Nephron (organoid): Measurements from ENCODE around the gene MANBA.
"Not testable (repeated sequence)": the region's sequence is repeated elsewhere in the genome, so short reads cannot be mapped to it uniquely, and the experiment has no call there.

Experiments
- H3K27ac Mint-ChIP-seq, 3 experiments: 2 replicates each; pipeline ENCODE4 v1.8.0; 2020; ENCODE audit warnings: mixed read lengths in 3 of 3, mild to moderate bottlenecking in 2 of 3, moderate library complexity in 1 of 3
- H3K27me3 Mint-ChIP-seq: 2 replicates; pipeline ENCODE4 v1.8.0; 2021; ENCODE audit warnings: low read depth, mild to moderate bottlenecking, moderate library complexity, mixed read lengths
- H3K36me3 Mint-ChIP-seq: 2 replicates; pipeline ENCODE4 v1.8.0; 2020; ENCODE audit warnings: low read depth, mixed read lengths
- H3K4me1 Mint-ChIP-seq: 2 replicates; pipeline ENCODE4 v1.8.0; 2020; ENCODE audit warnings: mixed read lengths
- H3K4me3 Mint-ChIP-seq, 3 experiments: 2 replicates each; pipeline ENCODE4 v1.8.0; 2020; ENCODE audit warnings: mild to moderate bottlenecking in 3 of 3, mixed read lengths in 3 of 3, moderate library complexity in 2 of 3
- H3K9me3 Mint-ChIP-seq: 2 replicates; pipeline ENCODE4 v1.8.0; 2020; ENCODE audit warnings: mixed read lengths
- TF ChIP-seq, protein P1 (sequence below), 3 experiments: fragments of 200-600 bp; sonication (generic); IDR thresholded peaks; one replicate each; pipeline ENCODE4 v1.5.0; 2021; ENCODE audit warnings: antibody characterized with exemption in 3 of 3; ENCODE audit not compliant: unreplicated experiment in 3 of 3

The MANBA gene

GRCh38 chr4:102754044-102754443, 6.7 kb downstream of the MANBA start:
- Mint-ChIP-seq H3K36me3 (peaks cover 4% of the 10 kb centered on the region), H3K4me3 (no peak overlapping the region), H3K4me1 (no peaks in the 10 kb centered on the region), H3K27ac (no peak overlapping the region), H3K27me3 (peaks cover 1% of the 10 kb centered on the region), H3K9me3 (peaks cover 4% of the 10 kb centered on the region)
- TF ChIP-seq, protein P1, sequence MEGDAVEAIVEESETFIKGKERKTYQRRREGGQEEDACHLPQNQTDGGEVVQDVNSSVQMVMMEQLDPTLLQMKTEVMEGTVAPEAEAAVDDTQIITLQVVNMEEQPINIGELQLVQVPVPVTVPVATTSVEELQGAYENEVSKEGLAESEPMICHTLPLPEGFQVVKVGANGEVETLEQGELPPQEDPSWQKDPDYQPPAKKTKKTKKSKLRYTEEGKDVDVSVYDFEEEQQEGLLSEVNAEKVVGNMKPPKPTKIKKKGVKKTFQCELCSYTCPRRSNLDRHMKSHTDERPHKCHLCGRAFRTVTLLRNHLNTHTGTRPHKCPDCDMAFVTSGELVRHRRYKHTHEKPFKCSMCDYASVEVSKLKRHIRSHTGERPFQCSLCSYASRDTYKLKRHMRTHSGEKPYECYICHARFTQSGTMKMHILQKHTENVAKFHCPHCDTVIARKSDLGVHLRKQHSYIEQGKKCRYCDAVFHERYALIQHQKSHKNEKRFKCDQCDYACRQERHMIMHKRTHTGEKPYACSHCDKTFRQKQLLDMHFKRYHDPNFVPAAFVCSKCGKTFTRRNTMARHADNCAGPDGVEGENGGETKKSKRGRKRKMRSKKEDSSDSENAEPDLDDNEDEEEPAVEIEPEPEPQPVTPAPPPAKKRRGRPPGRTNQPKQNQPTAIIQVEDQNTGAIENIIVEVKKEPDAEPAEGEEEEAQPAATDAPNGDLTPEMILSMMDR (IDR thresholded peaks at IDR 0.05; ENCODE audit: unreplicated experiment in 3 of 3) = no peak

DNA sequence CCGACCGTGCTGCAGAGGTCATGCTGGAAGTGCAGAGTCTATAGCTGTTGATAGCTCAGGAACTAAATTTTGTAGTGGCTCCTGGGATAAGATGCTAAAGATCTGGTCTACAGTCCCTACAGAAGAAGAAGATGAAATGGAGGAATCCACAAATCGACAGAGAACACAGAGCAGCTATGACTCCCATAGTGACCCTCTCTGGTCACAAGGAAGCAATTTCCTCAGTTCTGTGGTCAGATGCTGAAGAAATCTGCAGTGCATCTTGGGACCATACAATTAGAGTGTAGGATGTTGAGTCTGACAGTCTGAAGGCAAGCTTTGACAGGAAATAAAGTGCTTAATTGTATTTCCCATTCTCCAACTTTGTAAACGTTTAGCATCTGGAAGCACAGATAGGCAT, 8.8 kb downstream of the MANBA start:
- TF ChIP-seq, protein P1 (IDR thresholded peaks at IDR 0.05; ENCODE audit: unreplicated experiment in 3 of 3) = no peak
- no peaks in the 10 kb centered on the region for H3K4me1 Mint-ChIP-seq
- H3K27ac Mint-ChIP-seq = no peak overlapping the region
- no peak overlapping the region for H3K4me3 Mint-ChIP-seq
- H3K36me3 Mint-ChIP-seq = peaks cover 10% of the 10 kb centered on the region
- H3K9me3 Mint-ChIP-seq = peaks cover 4% of the 10 kb centered on the region
- no peaks in the 10 kb centered on the region for H3K27me3 Mint-ChIP-seq

- peaks cover 41% of the 10 kb centered on the region for H3K9me3 Mint-ChIP-seq
- not testable (repeated sequence) for H3K4me1 Mint-ChIP-seq, H3K4me3 Mint-ChIP-seq, H3K27me3 Mint-ChIP-seq, H3K27ac Mint-ChIP-seq
- peaks cover 36% of the 10 kb centered on the region for H3K36me3 Mint-ChIP-seq
Measured at GRCh38 chr4:102743352-102743751, 17.4 kb downstream of the MANBA start.

- H3K4me1 Mint-ChIP-seq, H3K27me3 Mint-ChIP-seq, H3K27ac Mint-ChIP-seq, H3K4me3 Mint-ChIP-seq: not testable (repeated sequence)
- Mint-ChIP-seq H3K36me3 (peaks cover 31% of the 10 kb centered on the region), H3K9me3 (peaks cover 37% of the 10 kb centered on the region)
Measured at GRCh38 chr4:102738802-102739201, 22.0 kb downstream of the MANBA start.

GRCh38 chr4:102736636-102737549, 23.9 kb downstream of the MANBA start:
- TF ChIP-seq, protein P1 (IDR thresholded peaks at IDR 0.05; ENCODE audit: unreplicated experiment in 3 of 3) = no peak
- H3K27ac Mint-ChIP-seq = no peak overlapping the region
- no peaks in the 10 kb centered on the region for H3K27me3 Mint-ChIP-seq
- peaks cover 19% of the 10 kb centered on the region for H3K36me3 Mint-ChIP-seq
- H3K4me1 Mint-ChIP-seq = peaks cover 8% of the 10 kb centered on the region
- peaks cover 29% of the 10 kb centered on the region for H3K9me3 Mint-ChIP-seq
- H3K4me3 Mint-ChIP-seq = no peak overlapping the region

- H3K36me3 Mint-ChIP-seq = peaks cover 21% of the 10 kb centered on the region
- H3K27ac Mint-ChIP-seq = no peak overlapping the region
- H3K4me3 Mint-ChIP-seq = no peak overlapping the region
- H3K4me1 Mint-ChIP-seq = peaks cover 8% of the 10 kb centered on the region
- no peaks in the 10 kb centered on the region for H3K27me3 Mint-ChIP-seq
- TF ChIP-seq, protein P1 (IDR thresholded peaks at IDR 0.05; ENCODE audit: unreplicated experiment in 3 of 3) = no peak
- H3K9me3 Mint-ChIP-seq = peaks cover 25% of the 10 kb centered on the region
Measured at GRCh38 chr4:102735582-102735981, 25.2 kb downstream of the MANBA start.
